ENCODE measurements around the gene ZNRF1. TPM values are rescaled to one million over a fixed set of nuclear protein-coding genes. Genes with fewer than 3 reads are reported as not detected.

The ZNRF1 gene
- total and polyA plus RNA-seq, 10 of the 15 experiments (the other 5 are each of a cell fraction or from before 2014, with no cell fraction given), result 5.8 to 25.9 (median 14.3) TPM

DNA sequence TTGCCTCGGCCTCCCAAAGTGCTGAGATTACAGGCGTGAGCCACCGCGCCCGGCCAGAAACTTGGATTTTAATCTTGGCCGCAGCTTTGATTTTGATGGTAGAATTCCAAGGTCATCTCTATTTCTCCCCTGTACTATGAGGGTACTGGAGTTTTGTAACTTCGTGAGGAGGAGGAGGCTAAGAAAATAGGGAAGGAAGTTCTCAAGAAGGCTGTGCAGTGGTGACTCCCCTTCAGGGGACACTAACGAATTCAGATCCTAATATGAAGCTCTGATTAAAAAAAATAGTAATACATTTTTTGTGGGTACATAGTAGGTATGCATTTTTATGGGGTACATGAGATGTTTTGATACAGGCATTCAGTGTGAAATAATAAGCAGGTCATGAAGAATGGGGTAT is 61.9 kb downstream of the ZNRF1 start:
- Histone ChIP-seq H2AFZ (ENCODE audit: control insufficient read depth, low read depth, low read length) (no peak overlapping the region), H3K79me2 (ENCODE audit: control insufficient read depth, insufficient read depth, low read length) (no peaks in the 10 kb centered on the region; the same call in 1 of the 2 replicates), H3K4me1 (ENCODE audit: control insufficient read depth, insufficient read depth, low read length) (peaks cover 14% of the 10 kb centered on the region), H3K36me3 (ENCODE audit: control insufficient read depth in 2 of 2, insufficient read depth in 2 of 2, low read length in 1 of 2) (no peaks in the 10 kb centered on the region), H3K9me3 (replicated peaks; ENCODE audit: control insufficient read depth, insufficient read depth, low read length) (no peaks in the 10 kb centered on the region), H3K27ac (ENCODE audit: control insufficient read depth, insufficient read depth) (no peak overlapping the region), H3K27me3 (replicated peaks in 1 of 2; ENCODE audit: control insufficient read depth in 2 of 2, insufficient read depth in 2 of 2, low read length in 1 of 2) (no peaks in the 10 kb centered on the region), H3K9ac (ENCODE audit: control insufficient read depth, insufficient read depth, low read length) (no peak overlapping the region), H3K4me2 (ENCODE audit: control insufficient read depth, insufficient read depth) (no peak overlapping the region), H4K20me1 (ENCODE audit: control insufficient read depth, insufficient read depth) (no peaks in the 10 kb centered on the region), H3K4me3 (no peak overlapping the region)
- no TSS peak for BruUV-seq (replicated peaks)
- DNase-seq (ENCODE audit: low read depth, low spot score) (no peak), ATAC-seq (no peak), FAIRE-seq (no peak)
- SMC1A ChIA-PET (ENCODE audit: uncharacterized antibody, unreplicated experiment), result interaction anchor here (1.0 to 2.3 kb wide), 3 partner anchors 17 to 104 kb away, joined by 3 to 9 read pairs (median 7); no protein-coding TSS in a partner anchor
- intact Hi-C loops (cut with micrococcal nuclease; ENCODE audit: unreplicated experiment), result no loop called here
- WGBS (ENCODE audit: insufficient coverage, insufficient replicate concordance, low lambda C conversion rate, missing lambda C conversion rate), result 86% methylated on average over 8 of the region's 8 CpGs
- POLR2A ChIA-PET, result interaction anchor here (0.6 to 2.1 kb wide), 6 partner anchors 16 to 559 kb away, joined by 3 to 9 read pairs (median 6); no protein-coding TSS in a partner anchor
- CTCF ChIA-PET, result interaction anchor here (0.9 to 1.3 kb wide), 2 partner anchors 22 to 50 kb away, joined by 3 read pairs; no protein-coding TSS in a partner anchor
- in situ Hi-C loops (cut with MboI), result no loop called here
- RAD21 ChIA-PET (ENCODE audit: unreplicated experiment), result no interaction called here
- TF ChIP-seq CBX3 (IDR thresholded peaks at IDR 0.05; ENCODE audit: borderline replicate concordance, low read depth) (no peak), RELA (IDR thresholded peaks at IDR 0.05; ENCODE audit: borderline replicate concordance, partially characterized antibody) (no peak), ZNF274 (IDR thresholded peaks at IDR 0.05; ENCODE audit: insufficient read depth, insufficient read length) (no peak), TAF1 (IDR thresholded peaks at IDR 0.05; ENCODE audit: borderline replicate concordance, low read depth, low read length) (no peak), ZZZ3 (IDR thresholded peaks at IDR 0.05; ENCODE audit: control insufficient read depth, insufficient read length, low read depth) (no peak), IKZF1 (conservative IDR thresholded peaks at IDR 0.05) (no peak), EED (IDR thresholded peaks at IDR 0.05; ENCODE audit: low read depth) (no peak), CEBPB (IDR thresholded peaks at IDR 0.05; ENCODE audit: borderline replicate concordance in 1 of 2, low read depth in 2 of 2, low read length in 2 of 2) (no peak), SMARCA5 (IDR thresholded peaks at IDR 0.05) (no peak), CHD2 (IDR thresholded peaks at IDR 0.05; ENCODE audit: borderline replicate concordance, low read depth, low read length) (no peak)
- TF ChIP-seq, protein P1, sequence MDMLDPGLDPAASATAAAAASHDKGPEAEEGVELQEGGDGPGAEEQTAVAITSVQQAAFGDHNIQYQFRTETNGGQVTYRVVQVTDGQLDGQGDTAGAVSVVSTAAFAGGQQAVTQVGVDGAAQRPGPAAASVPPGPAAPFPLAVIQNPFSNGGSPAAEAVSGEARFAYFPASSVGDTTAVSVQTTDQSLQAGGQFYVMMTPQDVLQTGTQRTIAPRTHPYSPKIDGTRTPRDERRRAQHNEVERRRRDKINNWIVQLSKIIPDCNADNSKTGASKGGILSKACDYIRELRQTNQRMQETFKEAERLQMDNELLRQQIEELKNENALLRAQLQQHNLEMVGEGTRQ (IDR thresholded peaks at IDR 0.05; ENCODE audit: borderline replicate concordance, low read depth, low read length), result no peak
- TF ChIP-seq, protein P2, sequence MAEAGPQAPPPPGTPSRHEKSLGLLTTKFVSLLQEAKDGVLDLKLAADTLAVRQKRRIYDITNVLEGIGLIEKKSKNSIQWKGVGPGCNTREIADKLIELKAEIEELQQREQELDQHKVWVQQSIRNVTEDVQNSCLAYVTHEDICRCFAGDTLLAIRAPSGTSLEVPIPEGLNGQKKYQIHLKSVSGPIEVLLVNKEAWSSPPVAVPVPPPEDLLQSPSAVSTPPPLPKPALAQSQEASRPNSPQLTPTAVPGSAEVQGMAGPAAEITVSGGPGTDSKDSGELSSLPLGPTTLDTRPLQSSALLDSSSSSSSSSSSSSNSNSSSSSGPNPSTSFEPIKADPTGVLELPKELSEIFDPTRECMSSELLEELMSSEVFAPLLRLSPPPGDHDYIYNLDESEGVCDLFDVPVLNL (IDR thresholded peaks at IDR 0.05; ENCODE audit: low read depth, low read length), result no peak
- TF ChIP-seq, protein P3, sequence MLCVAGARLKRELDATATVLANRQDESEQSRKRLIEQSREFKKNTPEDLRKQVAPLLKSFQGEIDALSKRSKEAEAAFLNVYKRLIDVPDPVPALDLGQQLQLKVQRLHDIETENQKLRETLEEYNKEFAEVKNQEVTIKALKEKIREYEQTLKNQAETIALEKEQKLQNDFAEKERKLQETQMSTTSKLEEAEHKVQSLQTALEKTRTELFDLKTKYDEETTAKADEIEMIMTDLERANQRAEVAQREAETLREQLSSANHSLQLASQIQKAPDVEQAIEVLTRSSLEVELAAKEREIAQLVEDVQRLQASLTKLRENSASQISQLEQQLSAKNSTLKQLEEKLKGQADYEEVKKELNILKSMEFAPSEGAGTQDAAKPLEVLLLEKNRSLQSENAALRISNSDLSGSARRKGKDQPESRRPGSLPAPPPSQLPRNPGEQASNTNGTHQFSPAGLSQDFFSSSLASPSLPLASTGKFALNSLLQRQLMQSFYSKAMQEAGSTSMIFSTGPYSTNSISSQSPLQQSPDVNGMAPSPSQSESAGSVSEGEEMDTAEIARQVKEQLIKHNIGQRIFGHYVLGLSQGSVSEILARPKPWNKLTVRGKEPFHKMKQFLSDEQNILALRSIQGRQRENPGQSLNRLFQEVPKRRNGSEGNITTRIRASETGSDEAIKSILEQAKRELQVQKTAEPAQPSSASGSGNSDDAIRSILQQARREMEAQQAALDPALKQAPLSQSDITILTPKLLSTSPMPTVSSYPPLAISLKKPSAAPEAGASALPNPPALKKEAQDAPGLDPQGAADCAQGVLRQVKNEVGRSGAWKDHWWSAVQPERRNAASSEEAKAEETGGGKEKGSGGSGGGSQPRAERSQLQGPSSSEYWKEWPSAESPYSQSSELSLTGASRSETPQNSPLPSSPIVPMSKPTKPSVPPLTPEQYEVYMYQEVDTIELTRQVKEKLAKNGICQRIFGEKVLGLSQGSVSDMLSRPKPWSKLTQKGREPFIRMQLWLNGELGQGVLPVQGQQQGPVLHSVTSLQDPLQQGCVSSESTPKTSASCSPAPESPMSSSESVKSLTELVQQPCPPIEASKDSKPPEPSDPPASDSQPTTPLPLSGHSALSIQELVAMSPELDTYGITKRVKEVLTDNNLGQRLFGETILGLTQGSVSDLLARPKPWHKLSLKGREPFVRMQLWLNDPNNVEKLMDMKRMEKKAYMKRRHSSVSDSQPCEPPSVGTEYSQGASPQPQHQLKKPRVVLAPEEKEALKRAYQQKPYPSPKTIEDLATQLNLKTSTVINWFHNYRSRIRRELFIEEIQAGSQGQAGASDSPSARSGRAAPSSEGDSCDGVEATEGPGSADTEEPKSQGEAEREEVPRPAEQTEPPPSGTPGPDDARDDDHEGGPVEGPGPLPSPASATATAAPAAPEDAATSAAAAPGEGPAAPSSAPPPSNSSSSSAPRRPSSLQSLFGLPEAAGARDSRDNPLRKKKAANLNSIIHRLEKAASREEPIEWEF (IDR thresholded peaks at IDR 0.05; ENCODE audit: insufficient replicate concordance, low read depth, low read length), result no peak
- TF ChIP-seq, protein P4, sequence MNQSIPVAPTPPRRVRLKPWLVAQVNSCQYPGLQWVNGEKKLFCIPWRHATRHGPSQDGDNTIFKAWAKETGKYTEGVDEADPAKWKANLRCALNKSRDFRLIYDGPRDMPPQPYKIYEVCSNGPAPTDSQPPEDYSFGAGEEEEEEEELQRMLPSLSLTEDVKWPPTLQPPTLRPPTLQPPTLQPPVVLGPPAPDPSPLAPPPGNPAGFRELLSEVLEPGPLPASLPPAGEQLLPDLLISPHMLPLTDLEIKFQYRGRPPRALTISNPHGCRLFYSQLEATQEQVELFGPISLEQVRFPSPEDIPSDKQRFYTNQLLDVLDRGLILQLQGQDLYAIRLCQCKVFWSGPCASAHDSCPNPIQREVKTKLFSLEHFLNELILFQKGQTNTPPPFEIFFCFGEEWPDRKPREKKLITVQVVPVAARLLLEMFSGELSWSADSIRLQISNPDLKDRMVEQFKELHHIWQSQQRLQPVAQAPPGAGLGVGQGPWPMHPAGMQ (IDR thresholded peaks at IDR 0.05; ENCODE audit: borderline replicate concordance), result no peak
- TF ChIP-seq, protein P5, sequence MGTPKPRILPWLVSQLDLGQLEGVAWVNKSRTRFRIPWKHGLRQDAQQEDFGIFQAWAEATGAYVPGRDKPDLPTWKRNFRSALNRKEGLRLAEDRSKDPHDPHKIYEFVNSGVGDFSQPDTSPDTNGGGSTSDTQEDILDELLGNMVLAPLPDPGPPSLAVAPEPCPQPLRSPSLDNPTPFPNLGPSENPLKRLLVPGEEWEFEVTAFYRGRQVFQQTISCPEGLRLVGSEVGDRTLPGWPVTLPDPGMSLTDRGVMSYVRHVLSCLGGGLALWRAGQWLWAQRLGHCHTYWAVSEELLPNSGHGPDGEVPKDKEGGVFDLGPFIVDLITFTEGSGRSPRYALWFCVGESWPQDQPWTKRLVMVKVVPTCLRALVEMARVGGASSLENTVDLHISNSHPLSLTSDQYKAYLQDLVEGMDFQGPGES (IDR thresholded peaks at IDR 0.05), result no peak

All from GM12878 (cell line).